Mesothelial cell of epicardium (in vitro differentiated cells): Measurements from ENCODE around the gene C10orf90. TPM values are rescaled to one million over a fixed set of nuclear protein-coding genes. Genes with fewer than 3 reads are reported as not detected.

Experiments
- DNase-seq, 2 experiments: peaks; one replicate each; pipeline ENCODE4 v3.0.0; 2021; ENCODE audit warnings: low spot score in 2 of 2; ENCODE audit not compliant: unreplicated experiment in 2 of 2
- H3K27ac Mint-ChIP-seq: 2 replicates; pipeline ENCODE4 v1.8.0; 2021; ENCODE audit warnings: mixed read lengths
- H3K27me3 Mint-ChIP-seq: 2 replicates; pipeline ENCODE4 v1.8.0; 2021; ENCODE audit warnings: low read depth, mixed read lengths
- H3K36me3 Mint-ChIP-seq: 2 replicates; pipeline ENCODE4 v1.8.0; 2021; ENCODE audit warnings: mixed read lengths
- H3K4me1 Mint-ChIP-seq: 2 replicates; pipeline ENCODE4 v1.8.0; 2021; ENCODE audit warnings: mixed read lengths
- H3K4me3 Mint-ChIP-seq: 2 replicates; pipeline ENCODE4 v1.8.0; 2021; ENCODE audit warnings: mild to moderate bottlenecking, moderate library complexity, mixed read lengths
- H3K9me3 Mint-ChIP-seq: 2 replicates; pipeline ENCODE4 v1.8.0; 2021; ENCODE audit warnings: mixed read lengths
- CTCF ChIP-seq: fragments of 200-600 bp; sonication (generic); IDR thresholded peaks from one replicate; pipeline ENCODE4 v1.5.0; 2021; ENCODE audit warnings: antibody characterized with exemption; ENCODE audit not compliant: unreplicated experiment
- total RNA-seq: library from RNA; stranded (reverse); gene quantifications from 3 replicates; pipeline ENCODE4 v1.2.1, GENCODE V29; 2021

The C10orf90 gene
- total RNA-seq, 1 donor from 2014 or later = not detected

GRCh38 chr10:126499744-126500143, 170.7 kb downstream of the C10orf90 start:
- Mint-ChIP-seq H3K27ac (no peak overlapping the region), H3K4me1 (no peaks in the 10 kb centered on the region), H3K4me3 (no peak overlapping the region), H3K36me3 (no peaks in the 10 kb centered on the region), H3K9me3 (peaks cover 3% of the 10 kb centered on the region), H3K27me3 (peaks cover 9% of the 10 kb centered on the region)
- TF ChIP-seq CTCF = no peak
- no peak for DNase-seq

GRCh38 chr10:126497672-126498071, 172.8 kb downstream of the C10orf90 start:
- no peaks in the 10 kb centered on the region for H3K4me1 Mint-ChIP-seq
- peaks cover 3% of the 10 kb centered on the region for H3K9me3 Mint-ChIP-seq
- DNase-seq = no peak
- H3K36me3 Mint-ChIP-seq = no peaks in the 10 kb centered on the region
- no peak overlapping the region for H3K4me3 Mint-ChIP-seq
- no peak for TF ChIP-seq CTCF
- H3K27ac Mint-ChIP-seq = no peak overlapping the region
- H3K27me3 Mint-ChIP-seq = peaks cover 2% of the 10 kb centered on the region

GRCh38 chr10:126496771-126497545, 173.5 kb downstream of the C10orf90 start:
- no peak for DNase-seq
- no peaks in the 10 kb centered on the region for H3K36me3 Mint-ChIP-seq
- TF ChIP-seq CTCF = no peak
- peaks cover 7% of the 10 kb centered on the region for H3K27me3 Mint-ChIP-seq
- H3K4me3 Mint-ChIP-seq = no peak overlapping the region
- H3K4me1 Mint-ChIP-seq = no peaks in the 10 kb centered on the region
- no peak overlapping the region for H3K27ac Mint-ChIP-seq
- peaks cover 3% of the 10 kb centered on the region for H3K9me3 Mint-ChIP-seq

DNA sequence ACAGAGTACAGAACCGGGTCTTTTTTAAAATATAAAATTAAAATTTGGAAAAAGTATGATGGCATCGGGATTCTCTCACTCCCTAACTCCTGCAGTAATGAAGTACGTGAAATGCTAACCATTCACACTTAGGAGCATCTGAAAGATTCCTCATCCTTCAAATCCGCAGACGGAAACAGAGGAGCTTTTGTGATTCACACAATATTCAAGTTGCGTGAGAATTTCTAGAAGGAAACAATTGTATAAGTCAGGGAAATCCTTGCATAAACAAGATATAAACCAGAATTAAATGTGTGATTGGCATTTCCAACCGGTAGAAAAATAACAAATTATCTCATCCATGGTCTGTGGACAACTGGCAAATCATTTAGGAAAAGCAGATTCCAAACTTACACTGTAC, 179.0 kb downstream of the C10orf90 start:
- H3K36me3 Mint-ChIP-seq = peaks cover 1% of the 10 kb centered on the region
- TF ChIP-seq CTCF = no peak
- peaks cover 18% of the 10 kb centered on the region for H3K27me3 Mint-ChIP-seq
- peaks cover 22% of the 10 kb centered on the region for H3K9me3 Mint-ChIP-seq
- H3K4me1 Mint-ChIP-seq = no peaks in the 10 kb centered on the region
- DNase-seq = no peak
- no peak overlapping the region for H3K27ac Mint-ChIP-seq
- H3K4me3 Mint-ChIP-seq = no peak overlapping the region

- Mint-ChIP-seq H3K9me3 (peaks cover 4% of the 10 kb centered on the region), H3K4me3 (no peak overlapping the region), H3K27me3 (peaks cover 11% of the 10 kb centered on the region), H3K36me3 (no peaks in the 10 kb centered on the region), H3K27ac (no peak overlapping the region), H3K4me1 (no peaks in the 10 kb centered on the region)
- TF ChIP-seq CTCF = no peak
- DNase-seq = no peak
These were observed 189.3 kb downstream of the C10orf90 start for GRCh38 chr10:126481181-126481580.
